HG02970 (cell line): Measurements from ENCODE around the gene DAGLB.
"Not testable (repeated sequence)": the region's sequence is repeated elsewhere in the genome, so short reads cannot be mapped to it uniquely, and the experiment has no call there.

Experiments
- ATAC-seq: cut with Tn5 transposase; IDR thresholded peaks from one replicate; pipeline ENCODE4 v1.9.1; 2021; ENCODE audit warnings: mild to moderate bottlenecking, moderate library complexity, moderate number of reproducible peaks; ENCODE audit not compliant: unreplicated experiment, low FRiP score

DAGLB gene

DNA sequence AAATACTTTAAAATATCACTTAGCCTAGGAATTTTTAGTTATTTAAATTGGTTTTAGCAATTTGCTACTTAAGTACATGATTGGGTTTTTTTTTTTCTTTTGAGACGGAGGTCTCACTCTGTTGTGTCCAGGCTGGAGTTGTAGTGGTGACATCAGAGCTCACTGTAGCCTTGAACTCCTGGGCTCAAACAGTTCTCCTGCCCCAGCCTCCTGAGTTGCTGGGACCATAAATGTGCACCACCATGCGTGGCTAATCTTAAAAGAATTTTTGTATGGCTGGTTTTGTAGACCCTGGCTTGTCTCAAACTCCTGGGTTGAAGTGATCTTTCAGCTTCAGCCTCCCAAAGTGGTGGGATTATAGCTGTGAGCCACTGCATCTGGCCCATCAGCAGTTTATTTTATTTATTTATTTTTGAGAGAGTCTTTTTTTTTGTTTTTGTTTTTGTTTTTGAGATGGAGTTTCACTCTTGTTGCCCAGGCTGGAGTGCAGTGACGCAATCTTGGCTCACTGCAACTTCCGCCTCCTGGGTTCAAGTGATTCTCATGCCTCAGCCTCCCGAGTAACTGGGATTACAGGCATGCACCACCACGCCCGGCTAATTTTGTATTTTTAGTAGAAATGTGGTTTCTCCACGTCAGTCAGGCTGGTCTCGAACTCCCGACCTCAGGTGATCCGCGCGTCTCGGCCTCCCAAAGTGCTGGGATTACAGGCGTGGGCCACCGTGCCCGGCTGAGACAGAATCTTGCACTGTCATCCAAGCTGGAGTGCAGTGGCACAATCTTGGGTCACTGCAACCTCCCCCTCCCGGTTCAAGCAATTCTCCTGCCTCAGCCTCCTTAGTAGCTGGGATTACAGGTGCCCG is 47.3 kb downstream of the DAGLB start:
- not testable (repeated sequence) for ATAC-seq

DNA sequence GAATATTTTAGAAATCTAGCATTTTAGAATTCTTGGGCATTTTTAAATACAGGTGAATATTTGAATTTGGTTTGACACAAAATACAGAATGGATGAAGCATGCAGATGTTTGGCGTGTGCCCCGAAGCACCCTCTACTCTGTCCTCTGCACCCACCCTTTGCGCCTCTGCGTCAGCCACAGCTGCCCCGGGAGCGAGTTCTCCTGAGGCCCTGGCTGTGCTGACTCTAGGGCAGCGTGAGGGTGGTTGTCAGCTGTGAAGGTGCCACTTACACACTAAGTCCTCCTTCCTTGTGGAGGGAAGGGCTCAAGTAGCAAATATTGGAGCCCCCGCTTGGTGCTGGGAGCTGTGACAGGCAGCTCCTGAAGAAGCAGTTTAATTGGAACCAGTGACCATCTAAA is 48.4 kb downstream of the DAGLB start:
- ATAC-seq = no peak

DNA sequence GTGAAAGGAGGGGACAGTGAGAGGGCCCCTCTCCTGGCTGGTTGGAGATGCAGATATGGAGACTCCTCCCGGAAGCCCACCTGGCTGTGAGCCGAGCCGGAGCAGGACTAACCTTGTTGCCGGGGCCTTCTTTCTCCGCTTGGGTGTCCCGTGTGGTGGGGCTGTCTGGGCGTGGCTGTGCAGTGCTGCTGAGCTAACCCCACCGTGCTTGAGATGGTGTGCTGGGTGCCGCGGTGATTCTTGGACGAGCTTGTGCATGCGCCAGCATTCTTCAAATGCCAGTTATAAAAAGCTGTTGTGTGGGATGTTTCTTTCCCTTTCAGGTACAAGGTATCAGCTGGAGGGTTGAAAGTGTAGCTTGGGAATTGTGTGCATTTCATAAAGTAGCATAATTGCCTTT is 48.8 kb downstream of the DAGLB start:
- ATAC-seq = no peak

GRCh38 chr7:6397759-6398495 is 49.8 kb downstream of the DAGLB start:
- ATAC-seq = not testable (repeated sequence)

- no peak for ATAC-seq
These were observed 51.7 kb downstream of the DAGLB start for GRCh38 chr7:6395898-6396595.

GRCh38 chr7:6394114-6394513 is 53.6 kb downstream of the DAGLB start:
- no peak for ATAC-seq

- no peak for ATAC-seq
These were observed 54.1 kb downstream of the DAGLB start for GRCh38 chr7:6393667-6394056.

DNA sequence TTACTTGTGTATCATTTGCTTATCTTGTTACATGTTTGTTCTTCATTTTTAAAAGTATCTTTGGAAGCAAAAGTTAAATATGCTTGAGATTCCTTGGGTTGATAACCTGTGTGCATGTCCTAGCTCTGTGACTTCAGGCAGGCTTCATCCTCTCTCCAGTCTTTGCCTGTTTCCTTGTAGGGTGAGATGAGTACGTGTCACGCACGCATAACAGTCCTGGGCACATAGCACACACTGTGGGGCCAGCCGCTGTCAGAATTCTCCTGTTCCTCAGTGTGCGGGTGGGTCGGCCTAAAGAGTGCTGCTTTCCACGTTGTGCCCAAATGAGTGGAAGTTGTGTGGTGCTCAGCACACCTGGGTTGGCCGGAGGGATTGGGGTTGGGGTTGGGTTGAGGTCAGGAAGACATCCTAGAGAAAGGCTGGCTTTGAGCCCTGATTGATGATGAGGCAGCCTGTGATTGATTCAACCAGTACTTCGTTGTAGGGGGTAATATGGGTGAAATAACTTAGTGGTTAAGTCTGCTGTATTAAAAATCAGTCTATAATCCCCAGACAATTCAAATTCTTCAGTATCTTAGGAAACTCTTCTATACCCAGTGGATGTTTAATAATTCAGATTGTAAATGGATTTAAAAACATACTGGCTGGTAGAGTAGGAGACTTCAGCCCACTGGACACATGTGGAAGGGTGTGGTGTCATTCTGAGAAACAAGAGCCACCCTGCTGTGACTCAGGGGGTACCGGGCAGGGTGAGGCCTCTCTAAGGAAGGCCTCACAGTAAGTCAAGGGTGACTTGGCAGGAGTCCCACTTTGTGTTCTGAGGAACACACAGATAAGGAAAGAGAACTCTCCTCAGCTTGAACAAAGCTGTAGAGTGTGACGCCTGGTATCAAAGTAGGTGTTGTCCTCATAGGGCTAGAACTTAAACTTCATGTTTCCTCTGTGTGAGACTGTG is 54.8 kb downstream of the DAGLB start:
- ATAC-seq = no peak

DNA sequence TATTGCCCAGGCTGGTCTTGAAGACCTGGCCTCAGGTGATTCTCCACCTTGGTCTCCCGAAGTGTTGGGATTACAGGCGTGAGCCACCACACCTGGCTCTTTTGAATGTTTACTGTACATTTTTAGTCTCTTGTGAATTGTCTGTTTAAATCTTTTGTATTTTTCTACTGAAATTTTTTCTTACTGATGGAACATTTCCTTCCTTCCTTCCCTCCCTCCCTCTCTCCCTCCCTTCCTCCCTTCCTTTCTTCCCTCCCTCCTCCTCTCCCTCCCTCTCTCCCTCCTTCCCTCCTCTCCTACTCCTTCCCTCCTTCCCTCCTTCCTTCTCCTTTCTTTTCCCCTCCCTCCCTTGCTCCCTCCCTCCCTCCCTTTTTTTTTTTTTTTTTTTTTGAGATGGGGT is 58.0 kb downstream of the DAGLB start:
- no peak for ATAC-seq

DNA sequence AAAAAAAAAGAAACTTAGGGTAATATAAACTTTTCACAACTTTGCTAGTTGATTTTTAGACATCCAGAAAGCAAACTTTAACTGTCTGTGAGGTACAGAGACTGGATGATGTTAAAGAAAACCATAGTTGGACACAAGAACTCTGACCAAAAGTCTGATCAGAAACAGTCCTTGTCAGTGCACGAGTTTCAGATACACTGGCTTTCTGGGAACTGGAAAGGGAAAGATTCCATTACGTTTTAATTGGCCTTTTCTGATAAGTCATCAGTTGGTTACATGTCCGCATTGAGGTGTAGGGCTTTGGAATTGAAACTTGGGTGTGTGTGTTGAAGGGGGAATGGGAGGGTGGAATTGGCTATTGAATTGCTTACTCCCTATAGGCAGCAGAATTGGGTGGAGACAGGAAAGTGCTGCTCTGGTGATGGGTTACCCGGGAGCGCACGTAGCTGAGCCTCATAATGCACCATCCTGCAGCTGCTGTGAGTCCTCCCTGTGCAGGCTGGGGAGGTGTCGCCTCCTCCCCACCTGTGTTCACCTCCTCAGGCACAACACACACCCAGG is 59.9 kb downstream of the DAGLB start:
- ATAC-seq = no peak

- ATAC-seq = no peak
These were observed 61.0 kb downstream of the DAGLB start for GRCh38 chr7:6386779-6387178.

DNA sequence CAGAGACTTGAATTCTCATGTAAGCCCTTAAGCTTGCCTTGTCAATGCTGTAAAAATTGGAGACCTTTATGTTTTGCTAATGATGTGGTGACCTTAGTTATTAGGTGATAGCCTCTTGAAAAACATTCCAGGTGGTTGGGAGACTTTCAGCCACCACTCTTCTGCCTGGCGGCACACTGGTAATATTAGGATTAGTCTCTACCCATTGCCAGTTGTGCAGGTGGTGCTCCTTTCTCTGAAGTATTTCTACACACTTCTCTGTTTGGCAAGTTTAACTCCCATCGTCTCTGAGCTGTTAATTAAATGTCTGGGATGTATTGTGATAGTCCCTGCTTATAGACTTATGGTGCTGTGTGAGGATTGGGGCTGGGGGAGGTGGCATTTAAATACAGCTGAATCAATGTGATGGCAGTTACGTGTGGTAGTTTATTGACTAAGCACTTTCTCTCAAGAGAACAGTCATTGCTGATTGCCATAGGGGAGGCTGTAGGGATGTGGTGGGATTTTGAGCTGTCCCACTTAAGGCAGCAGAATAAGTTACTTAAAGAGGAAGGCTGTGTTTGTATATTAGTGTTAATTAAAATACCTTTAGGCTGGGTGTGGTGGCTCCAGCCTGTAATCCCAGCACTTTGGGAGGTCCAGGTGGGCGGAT is 61.7 kb downstream of the DAGLB start:
- no peak for ATAC-seq

DNA sequence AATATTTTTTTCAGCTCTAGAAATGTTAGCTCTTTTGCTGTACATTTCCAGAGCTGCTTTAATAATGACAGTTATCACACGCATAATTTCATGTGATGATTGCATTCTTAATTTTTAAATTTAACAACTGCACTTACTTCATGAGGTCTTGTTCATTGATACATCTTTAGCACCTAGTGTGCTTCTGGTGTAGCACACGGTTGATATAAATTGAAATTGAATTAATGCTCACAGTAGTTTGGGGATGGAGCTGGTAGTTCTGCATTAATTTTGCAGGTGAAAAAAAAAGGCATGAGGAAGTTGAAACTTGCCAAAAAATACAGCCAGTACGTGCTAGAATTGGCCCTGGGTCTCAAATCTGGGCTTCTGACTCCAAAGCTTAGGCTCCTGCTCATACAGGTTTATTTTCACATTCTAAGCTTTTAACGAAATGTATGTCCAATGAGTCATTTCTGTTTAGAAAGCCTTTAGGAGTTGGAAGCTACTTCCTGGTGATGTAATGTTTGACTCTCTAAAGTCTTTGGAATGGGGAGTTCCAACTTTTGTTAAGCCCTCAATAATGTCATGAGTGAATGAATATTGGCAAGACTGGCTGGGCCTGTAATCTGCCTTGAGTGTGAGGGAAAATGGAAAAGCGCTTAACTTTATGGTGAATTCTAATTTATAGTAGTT is 62.5 kb downstream of the DAGLB start:
- ATAC-seq = no peak

DNA sequence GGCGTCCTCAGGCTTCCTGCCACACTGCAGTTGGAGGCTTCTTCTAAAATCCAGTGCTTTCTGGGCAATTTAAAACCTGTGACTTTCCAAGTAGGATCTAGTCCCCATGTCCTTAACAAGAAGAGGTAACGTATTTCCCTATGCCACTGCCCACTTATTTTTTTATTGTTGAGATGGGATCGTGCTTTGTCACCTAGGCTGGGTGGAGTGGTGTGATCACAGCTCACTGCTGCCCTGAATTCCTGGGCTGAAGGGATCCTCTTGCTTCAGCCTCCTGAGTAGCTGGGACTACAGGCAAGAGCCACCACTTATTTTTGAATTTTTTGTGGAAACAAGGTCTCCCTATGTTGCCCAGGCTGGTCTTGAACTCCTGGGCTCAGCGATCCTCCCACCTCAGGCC is 63.4 kb downstream of the DAGLB start:
- ATAC-seq = no peak

DNA sequence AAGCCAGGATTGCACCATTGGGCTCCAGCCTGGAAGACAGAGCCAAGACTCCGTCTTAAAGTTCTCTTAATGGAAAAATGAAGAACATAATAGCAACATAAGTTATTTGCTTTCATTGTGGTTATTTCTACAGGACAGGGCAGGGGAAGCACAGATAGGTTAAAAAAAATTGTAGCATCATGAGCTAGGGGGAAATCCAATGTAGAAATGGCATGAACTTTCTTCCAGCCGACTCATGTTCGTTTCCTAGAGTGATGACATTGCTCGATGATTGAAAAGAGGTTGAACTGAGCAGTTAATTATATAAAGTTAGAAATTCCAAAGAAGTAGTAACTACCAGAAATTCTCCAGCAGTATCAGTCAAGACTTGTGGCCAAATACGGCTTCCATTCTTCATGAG is 64.9 kb downstream of the DAGLB start:
- no peak for ATAC-seq

- ATAC-seq = not testable (repeated sequence)
These were observed 65.9 kb downstream of the DAGLB start for GRCh38 chr7:6381846-6382245.

DNA sequence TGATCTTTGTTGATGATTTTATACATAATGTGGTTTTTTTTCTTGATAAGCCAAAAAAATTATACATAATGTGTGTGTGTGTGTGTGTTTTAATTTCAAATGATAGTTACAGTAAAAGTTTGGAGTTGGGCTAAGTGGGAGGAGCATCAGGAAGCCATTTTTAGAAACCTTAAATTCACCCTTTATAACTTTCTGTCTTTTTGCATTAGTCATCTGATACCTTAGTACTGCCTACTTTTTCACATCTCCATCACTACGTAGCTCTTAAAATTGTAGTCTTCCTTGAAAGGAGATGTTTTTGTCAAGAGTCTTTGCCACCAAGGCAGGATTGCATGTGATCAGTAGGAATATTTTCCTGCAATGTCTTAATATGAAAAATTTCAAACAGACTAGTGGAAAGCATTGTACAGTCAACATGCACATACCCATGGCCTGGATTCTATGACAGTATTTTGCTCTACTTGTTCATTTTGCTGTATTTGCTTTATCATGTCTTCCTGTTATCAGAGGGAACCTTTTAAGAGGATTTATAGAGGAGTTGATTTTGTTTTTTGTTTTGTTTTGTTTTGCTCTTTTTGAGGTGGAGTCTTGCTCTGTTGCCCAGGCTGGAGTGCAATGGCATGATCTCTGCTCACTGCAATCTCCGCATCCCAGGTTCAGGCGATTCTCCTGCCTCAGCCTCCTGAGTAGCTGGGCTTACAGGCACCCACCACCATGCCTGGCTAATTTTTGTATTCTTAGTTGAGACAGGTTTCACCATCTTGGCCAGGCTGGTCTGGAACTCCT is 67.3 kb downstream of the DAGLB start:
- ATAC-seq = no peak

- no peak for ATAC-seq
These were observed 67.9 kb downstream of the DAGLB start for GRCh38 chr7:6379886-6380285.
